K562 (cell line): ENCODE results near the gene COQ2. TPM values are rescaled to one million over a fixed set of nuclear protein-coding genes. Genes with fewer than 3 reads are reported as not detected.
A peak's percentile ranks its signal among the peaks of the same experiment; 100 is the strongest.

ENCODE experiments used
- CCNT2 ChIP-seq: IDR thresholded peaks from 2 replicates; pipeline ENCODE4 v1.6.1; 2011; ENCODE audit warnings: borderline replicate concordance, low read depth, mild to moderate bottlenecking, moderate library complexity, mixed read lengths, low read length; ENCODE audit not compliant: insufficient read length; ENCODE audit errors: extremely low read depth
- CXXC5 ChIP-seq: fragments of 250-450 bp; sonication (Bioruptor Pico); IDR thresholded peaks from 2 replicates; pipeline ENCODE4 v1.8.0; 2022; ENCODE audit warnings: inconsistent platforms, mild to moderate bottlenecking, moderate library complexity
- DNMT1 ChIP-seq: fragments of 450-650 bp; IDR thresholded peaks from 2 replicates; pipeline ENCODE4 v1.6.1; 2016; ENCODE audit warnings: antibody characterized with exemption, mild to moderate bottlenecking
- ETV6 ChIP-seq, 3 experiments: fragments of 150-350 bp in 1 of 3; sonication (generic) in 1 of 3; formaldehyde crosslinking in 1 of 3; IDR thresholded peaks; 2 replicates each; pipeline versions ENCODE4 v1.6.1 to v1.8.0; 2014 to 2022; ENCODE audit warnings: borderline replicate concordance in 2 of 3, low read depth in 2 of 3, antibody characterized with exemption in 1 of 3, low read length in 1 of 3, mild to moderate bottlenecking in 1 of 3, missing genetic modification reagents in 1 of 3
- FOXK2 ChIP-seq, 2 experiments: fragments of 450-650 bp; IDR thresholded peaks in 1 of 2; conservative IDR thresholded peaks in 1 of 2; 2 replicates each; pipeline ENCODE4 v1.6.1; 2016; ENCODE audit warnings: low read depth in 2 of 2, mild to moderate bottlenecking in 1 of 2
- JUN ChIP-seq, 2 experiments: sonication (generic) in 1 of 2; formaldehyde crosslinking in 1 of 2; IDR thresholded peaks; 2 replicates each; pipeline versions ENCODE4 v1.6.1 to v1.8.0; 2012 to 2022; ENCODE audit warnings: borderline replicate concordance in 2 of 2, mild to moderate bottlenecking in 2 of 2, improper control_type of control experiment in 1 of 2, low read depth in 1 of 2, low read length in 1 of 2, missing genetic modification reagents in 1 of 2
- L3MBTL2 ChIP-seq: fragments of 450-650 bp; IDR thresholded peaks from 2 replicates; pipeline ENCODE4 v1.6.1; 2016; ENCODE audit warnings: mild to moderate bottlenecking, moderate library complexity
- MAZ ChIP-seq, 2 experiments: fragments of 450-650 bp in 1 of 2; sonication (generic) in 1 of 2; formaldehyde crosslinking; IDR thresholded peaks in 1 of 2; conservative IDR thresholded peaks in 1 of 2; 2 replicates each; pipeline versions ENCODE4 v1.4.0 to v1.5.0; 2020; ENCODE audit warnings: mild to moderate bottlenecking in 1 of 2, missing genetic modification reagents in 1 of 2
- NFIC ChIP-seq: fragments of 450-650 bp; IDR thresholded peaks from 2 replicates; pipeline ENCODE4 v1.6.1; 2017; ENCODE audit warnings: mild to moderate bottlenecking, inconsistent platforms
- NONO ChIP-seq, 2 experiments: fragments of 200-400 bp in 1 of 2; fragments of 450-650 bp in 1 of 2; formaldehyde crosslinking in 1 of 2; IDR thresholded peaks; 2 replicates each; pipeline ENCODE4 v1.6.1; 2017; ENCODE audit warnings: low read depth in 2 of 2, mild to moderate bottlenecking in 2 of 2, moderate library complexity in 2 of 2, low read length in 1 of 2
- ZNF239 ChIP-seq: fragments of 250-450 bp; sonication (Bioruptor Pico); IDR thresholded peaks from 2 replicates; pipeline ENCODE4 v1.4.0; 2020; ENCODE audit warnings: mild to moderate bottlenecking
- polyA plus RNA-seq, 8 experiments: library from polyadenylated mRNA; depleted of rRNA in 4 of 8; stranded (reverse) in 5 of 8; unstranded in 3 of 8; fragments of >200 nt; fragmentation: Nextera tagmentation in 2 of 8; fragmentation: Illumina TruSeq in 1 of 8; extraction: Ambion mirVana in 2 of 8; extraction: Trizol in 1 of 8; gene quantifications; 2 replicates each; pipeline versions ENCODE4 v1.2.1 to v1.2.3, GENCODE V29; 2011 to 2014; ENCODE audit warnings: inconsistent platforms in 1 of 8, missing spikeins in 1 of 8
- total RNA-seq, 7 experiments: library from RNA; depleted of rRNA in 6 of 7; stranded (reverse); fragments of >200 nt in 6 of 7; fragmentation: Illumina TruSeq in 2 of 7; extraction: Trizol in 2 of 7; gene quantifications; 2 replicates each; pipeline versions ENCODE4 v1.2.1 to v1.2.3, GENCODE V29; 2011 to 2021; ENCODE audit warnings: low replicate concordance in 1 of 7
- TF ChIP-seq, protein P1 (sequence below): sonication (generic); formaldehyde crosslinking; IDR thresholded peaks from 2 replicates; pipeline ENCODE4 v1.8.0; 2023; ENCODE audit warnings: mild to moderate bottlenecking, missing genetic modification reagents
- TF ChIP-seq, protein P2 (sequence below): fragments of 450-650 bp; formaldehyde crosslinking; conservative IDR thresholded peaks from 2 replicates; pipeline ENCODE4 v1.4.0; 2022; ENCODE audit warnings: mild to moderate bottlenecking, missing genetic modification characterization

Gene COQ2
- total and polyA plus RNA-seq, 9 of the 15 experiments (the other 6 are each of a cell fraction or from before 2014, with no cell fraction given) = 1.9 to 13.5 (median 11.8) TPM

DNA sequence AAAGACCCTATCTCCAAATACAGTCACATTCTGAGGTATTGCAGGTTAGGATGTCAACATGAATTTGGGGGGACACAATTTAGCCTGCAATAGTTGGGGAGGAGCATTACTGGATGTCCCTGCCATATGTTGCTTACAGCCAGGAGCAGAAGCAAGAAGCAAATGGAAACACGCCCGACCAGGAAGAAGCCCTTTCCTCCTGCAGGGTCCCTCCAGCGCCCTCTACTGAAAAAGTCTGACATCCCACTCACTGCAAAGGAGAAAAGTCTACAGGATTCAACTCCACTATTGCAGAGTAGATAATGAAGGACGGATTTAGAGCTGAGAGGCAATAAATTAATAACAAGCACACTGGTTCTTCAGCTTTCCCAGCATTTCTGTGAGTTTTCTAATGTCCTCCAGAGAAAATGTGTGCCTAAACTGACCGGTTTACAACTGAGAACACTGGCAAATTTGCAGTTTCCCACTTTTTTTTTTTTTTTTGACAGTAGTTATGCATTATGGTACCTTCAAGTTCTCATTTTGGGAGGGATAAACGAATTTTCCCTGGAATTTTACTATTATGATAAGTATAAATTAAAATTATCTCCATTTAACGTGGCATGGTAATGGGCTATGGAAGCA, 31.7 kb downstream of the COQ2 start (continued):
- no peak for TF ChIP-seq ETV6 (IDR thresholded peaks at IDR 0.05; ENCODE audit: borderline replicate concordance in 1 of 2, low read depth in 2 of 2, low read length in 1 of 2)
- TF ChIP-seq ETV6 (CRISPR knock-in tag; IDR thresholded peaks at IDR 0.05; ENCODE audit: borderline replicate concordance) = no peak
- no peak for TF ChIP-seq DNMT1
- TF ChIP-seq MAZ (CRISPR knock-in tag; conservative IDR thresholded peaks at IDR 0.05 in 1 of 2, IDR thresholded peaks at IDR 0.05 in 1 of 2) = peak in 1 of 2 experiments; percentile 64; a peak in 2 of 4 replicates
- TF ChIP-seq NFIC = no peak
- TF ChIP-seq JUN (IDR thresholded peaks at IDR 0.05; ENCODE audit: borderline replicate concordance, low read depth, low read length) = 0 out of 2 replicates have a peak, but pooled peaks have one; percentile 13
- no peak for TF ChIP-seq JUN (CRISPR knock-in tag; IDR thresholded peaks at IDR 0.05; ENCODE audit: borderline replicate concordance)
- TF ChIP-seq L3MBTL2 = 0 out of 2 replicates have a peak, but pooled peaks have one; percentile 27
- TF ChIP-seq, protein P1, sequence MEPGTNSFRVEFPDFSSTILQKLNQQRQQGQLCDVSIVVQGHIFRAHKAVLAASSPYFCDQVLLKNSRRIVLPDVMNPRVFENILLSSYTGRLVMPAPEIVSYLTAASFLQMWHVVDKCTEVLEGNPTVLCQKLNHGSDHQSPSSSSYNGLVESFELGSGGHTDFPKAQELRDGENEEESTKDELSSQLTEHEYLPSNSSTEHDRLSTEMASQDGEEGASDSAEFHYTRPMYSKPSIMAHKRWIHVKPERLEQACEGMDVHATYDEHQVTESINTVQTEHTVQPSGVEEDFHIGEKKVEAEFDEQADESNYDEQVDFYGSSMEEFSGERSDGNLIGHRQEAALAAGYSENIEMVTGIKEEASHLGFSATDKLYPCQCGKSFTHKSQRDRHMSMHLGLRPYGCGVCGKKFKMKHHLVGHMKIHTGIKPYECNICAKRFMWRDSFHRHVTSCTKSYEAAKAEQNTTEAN (CRISPR knock-in tag) = no peak
- TF ChIP-seq ZNF239 (CRISPR knock-in tag) = no peak
- TF ChIP-seq NONO (IDR thresholded peaks at IDR 0.05; ENCODE audit: low read depth in 2 of 2, low read length in 1 of 2) = no peak
- 0 out of 2 replicates have a peak, but pooled peaks have one; percentile 10 for TF ChIP-seq CXXC5 (CRISPR knock-in tag)
- TF ChIP-seq CCNT2 = no peak
- TF ChIP-seq, protein P2, sequence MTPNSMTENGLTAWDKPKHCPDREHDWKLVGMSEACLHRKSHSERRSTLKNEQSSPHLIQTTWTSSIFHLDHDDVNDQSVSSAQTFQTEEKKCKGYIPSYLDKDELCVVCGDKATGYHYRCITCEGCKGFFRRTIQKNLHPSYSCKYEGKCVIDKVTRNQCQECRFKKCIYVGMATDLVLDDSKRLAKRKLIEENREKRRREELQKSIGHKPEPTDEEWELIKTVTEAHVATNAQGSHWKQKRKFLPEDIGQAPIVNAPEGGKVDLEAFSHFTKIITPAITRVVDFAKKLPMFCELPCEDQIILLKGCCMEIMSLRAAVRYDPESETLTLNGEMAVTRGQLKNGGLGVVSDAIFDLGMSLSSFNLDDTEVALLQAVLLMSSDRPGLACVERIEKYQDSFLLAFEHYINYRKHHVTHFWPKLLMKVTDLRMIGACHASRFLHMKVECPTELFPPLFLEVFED = no peak
- peak; percentile 52 to 65 for TF ChIP-seq FOXK2 (conservative IDR thresholded peaks at IDR 0.05 in 1 of 2, IDR thresholded peaks at IDR 0.05 in 1 of 2; ENCODE audit: low read depth in 2 of 2)
